Small intestine (tissue), 7 donors: Measurements from ENCODE around the gene COL11A2. TPM values are rescaled to one million over a fixed set of nuclear protein-coding genes. Genes with fewer than 3 reads are reported as not detected.
A peak's percentile ranks its signal among the peaks of the same experiment; 100 is the strongest.

Source experiments
- DNase-seq, 2 donors: peaks; one replicate each; pipeline versions ENCODE4 v3.0.0 to v3.0.0-alpha.2; 2013
- FAIRE-seq: peaks from 2 replicates; lab custom pipeline; 2012; peaks lifted over from hg19 to GRCh38; lab: Jason Lieb, UNC
- H3K27ac ChIP-seq, 3 donors: one replicate each; pipeline ENCODE4 v1.5.1; 2013; ENCODE audit warnings: low read length in 2 of 3, mild to moderate bottlenecking in 2 of 3, control low read depth in 1 of 3, inconsistent platforms in 1 of 3, low read depth in 1 of 3, moderate library complexity in 1 of 3
- H3K27me3 ChIP-seq, 3 donors: one replicate each; pipeline ENCODE4 v1.6.1; 2013; ENCODE audit warnings: low read length in 3 of 3, inconsistent platforms in 1 of 3; ENCODE audit not compliant: control insufficient read depth in 3 of 3, insufficient read depth in 3 of 3
- H3K36me3 ChIP-seq, 3 donors: one replicate each; pipeline ENCODE4 v1.6.1; 2013; ENCODE audit warnings: low read length in 3 of 3, inconsistent platforms in 1 of 3, low read depth in 1 of 3, mild to moderate bottlenecking in 1 of 3, moderate library complexity in 1 of 3; ENCODE audit not compliant: control insufficient read depth in 3 of 3, insufficient read depth in 2 of 3
- H3K4me1 ChIP-seq, 3 donors: one replicate each; pipeline ENCODE4 v1.6.1; 2013; ENCODE audit warnings: low read length in 2 of 3, inconsistent platforms in 1 of 3, low read depth in 1 of 3, mild to moderate bottlenecking in 1 of 3, moderate library complexity in 1 of 3; ENCODE audit not compliant: control insufficient read depth in 3 of 3, insufficient read depth in 2 of 3
- H3K4me3 ChIP-seq, 3 donors: one replicate each; pipeline ENCODE4 v1.5.1; 2013; ENCODE audit warnings: low read length in 3 of 3, control low read depth in 1 of 3, inconsistent platforms in 1 of 3, low read depth in 1 of 3, mild to moderate bottlenecking in 1 of 3, moderate library complexity in 1 of 3
- H3K9me3 ChIP-seq, 2 donors: one replicate each; pipeline ENCODE4 v1.6.1; 2013; ENCODE audit warnings: low read depth in 1 of 2, low read length in 1 of 2; ENCODE audit not compliant: control insufficient read depth in 2 of 2, insufficient read depth in 1 of 2
- WGBS, 3 donors: extraction: QIAGEN DNeasy Blood & Tissue Kit; methylation state at CpG; one replicate each; pipeline ENCODE4 v1.1.7; 2013; 5-methylcytosine and 5-hydroxymethylcytosine counted together
- polyA plus RNA-seq, 4 donors: library from polyadenylated mRNA; stranded (reverse) in 3 of 4; unstranded in 1 of 4; fragments of 200-250 nt in 3 of 4; fragments of 120-200 nt in 1 of 4; gene quantifications; one replicate each; pipeline versions ENCODE4 v1.2.1 to v1.2.3, GENCODE V29; 2013
- donor health status: healthy with polysubstance abuse.
- donor health status: control.
- donor health status: control.
- donor health status: Bipolar disorder and iron deficiency.
- donor health status: healthy.

Gene COL11A2
- polyA plus RNA-seq, 4 donors: 0.27 to 7.5 (median 0.62) TPM

DNA sequence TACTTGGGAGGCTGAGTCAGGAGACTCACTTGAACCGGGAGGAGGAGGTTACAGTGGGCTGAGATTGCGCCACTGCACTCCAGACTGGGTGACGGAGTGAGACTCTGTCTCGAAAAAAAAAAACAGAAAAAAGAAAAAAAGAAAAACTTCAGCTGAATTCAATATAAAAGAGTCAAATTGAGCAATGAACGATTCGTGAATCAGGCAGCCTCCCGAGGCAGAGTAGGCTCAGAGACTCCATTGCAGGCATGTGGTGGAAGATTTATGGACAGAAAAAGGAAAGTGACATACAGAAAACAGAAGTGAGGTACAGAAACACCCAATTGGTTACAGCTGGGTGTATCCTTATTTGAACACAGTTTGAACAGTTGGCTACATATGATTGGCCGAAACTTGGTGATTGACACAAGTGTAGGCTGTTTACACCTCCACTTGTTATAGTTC lies 60.2 kb downstream of the COL11A2 start:
- no peak for FAIRE-seq
- Histone ChIP-seq H3K36me3 (no peaks in the 10 kb centered on the region), H3K4me3 (no peak overlapping the region), H3K9me3 (no peaks in the 10 kb centered on the region), H3K27ac (no peak overlapping the region), H3K4me1 (no peaks in the 10 kb centered on the region), H3K27me3 (peaks cover 0 to 4% (median 0%) of the 10 kb centered on the region in 3 donors)
- no peak for DNase-seq
- WGBS, 3 donors: 62 to 70% (median 67%) methylated on average over 8 of the region's 8 CpGs

DNA sequence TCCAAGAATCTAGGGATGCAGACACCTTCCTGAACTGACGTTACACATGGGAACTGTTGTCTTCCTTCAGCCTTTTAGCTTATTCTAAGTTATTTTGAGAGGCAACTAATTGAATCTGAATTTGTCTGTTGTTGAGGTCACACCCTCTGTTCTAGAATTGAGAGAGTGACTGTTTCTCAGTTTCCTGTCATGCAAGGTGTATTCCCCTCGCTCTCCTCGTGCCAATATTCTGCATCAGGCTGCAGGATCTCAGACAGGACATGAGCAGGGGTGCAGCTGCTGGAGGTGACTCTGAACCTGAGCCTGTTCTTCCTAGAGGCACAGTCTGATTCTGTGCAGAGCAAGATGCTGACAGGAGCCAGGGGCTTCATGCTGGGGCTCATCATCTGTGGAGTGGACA lies 63.9 kb downstream of the COL11A2 start:
- no peaks in the 10 kb centered on the region for H3K36me3 ChIP-seq
- FAIRE-seq (no peak), DNase-seq (no peak)
- H3K4me1 ChIP-seq: no peaks in the 10 kb centered on the region
- H3K4me3 ChIP-seq: no peak overlapping the region
- H3K9me3 ChIP-seq: peaks cover 0 to 12% of the 10 kb centered on the region in 2 donors
- H3K27me3 ChIP-seq: peaks cover 0 to 4% (median under 1%) of the 10 kb centered on the region in 3 donors
- WGBS, 3 donors: 43 to 70% (median 47%) methylated on average over 3 of the region's 3 CpGs
- no peak overlapping the region for H3K27ac ChIP-seq

DNA sequence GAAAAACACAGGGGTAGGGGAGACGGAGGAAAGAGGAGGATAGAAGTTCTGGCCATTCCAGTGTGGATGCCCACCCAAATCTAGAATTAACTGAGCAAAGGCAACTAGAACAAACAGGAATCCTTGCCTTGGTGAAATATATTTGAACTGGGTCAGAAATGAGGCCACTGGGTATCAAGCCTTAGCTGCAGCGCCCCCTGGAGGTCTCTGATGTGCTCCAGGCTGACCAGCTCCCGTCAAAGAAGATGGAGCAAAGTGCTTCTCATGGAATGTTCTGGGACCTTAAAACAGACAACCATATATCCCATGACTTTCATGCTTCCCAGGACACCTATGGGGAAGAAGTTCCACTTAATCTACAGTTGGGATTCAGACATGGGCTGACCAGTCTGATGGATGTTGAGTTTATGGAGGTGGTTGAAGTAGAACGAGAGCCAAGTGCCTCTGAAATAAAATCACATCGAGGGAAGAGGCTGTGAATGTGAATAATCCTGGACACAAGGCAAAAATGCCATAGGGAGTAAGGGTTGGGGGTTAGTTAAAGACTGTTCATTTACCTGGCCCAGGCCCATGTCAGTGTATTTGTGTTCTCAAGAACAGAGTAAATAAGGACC lies 66.1 kb downstream of the COL11A2 start:
- FAIRE-seq (no peak), DNase-seq (peak; percentile 23 to 48)
- no peak overlapping the region for H3K27ac ChIP-seq
- peaks cover 0 to 5% (median 4%) of the 10 kb centered on the region in 3 donors for H3K27me3 ChIP-seq
- no peak overlapping the region for H3K4me3 ChIP-seq
- 42 to 66% (median 45%) methylated on average over 5 of the region's 5 CpGs for WGBS, 3 donors
- no peaks in the 10 kb centered on the region for H3K36me3 ChIP-seq
- no peaks in the 10 kb centered on the region for H3K4me1 ChIP-seq
- H3K9me3 ChIP-seq: peaks cover 0 to 17% of the 10 kb centered on the region in 2 donors

DNA sequence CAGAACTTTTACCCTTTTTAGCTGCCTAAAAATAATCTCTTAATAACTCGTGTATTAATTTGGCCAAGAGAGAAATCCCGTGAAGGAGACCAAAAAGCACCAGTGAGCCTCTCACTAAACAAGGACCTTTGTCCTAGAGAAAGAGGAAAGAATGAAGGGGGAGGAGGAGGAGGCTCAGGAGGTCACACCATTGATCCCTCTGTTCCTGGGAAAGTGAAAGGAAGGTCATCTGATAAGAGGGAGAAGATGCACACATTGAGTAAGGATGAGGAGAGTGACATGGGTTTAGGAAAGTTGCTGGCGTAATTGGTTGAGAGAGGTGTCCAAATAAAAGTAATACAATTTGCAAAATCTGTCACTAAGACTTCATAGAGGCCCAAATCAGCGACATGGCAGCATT lies 67.3 kb downstream of the COL11A2 start:
- FAIRE-seq (no peak), DNase-seq (no peak)
- peaks cover 0 to 17% of the 10 kb centered on the region in 2 donors for H3K9me3 ChIP-seq
- 69 to 83% (median 71%) methylated on average over 4 of the region's 4 CpGs for WGBS, 3 donors
- H3K27me3 ChIP-seq: peaks cover 0 to 10% (median 4%) of the 10 kb centered on the region in 3 donors
- H3K4me3 ChIP-seq: no peak overlapping the region
- H3K27ac ChIP-seq: no peak overlapping the region
- no peaks in the 10 kb centered on the region for H3K4me1 ChIP-seq
- H3K36me3 ChIP-seq: no peaks in the 10 kb centered on the region

DNA sequence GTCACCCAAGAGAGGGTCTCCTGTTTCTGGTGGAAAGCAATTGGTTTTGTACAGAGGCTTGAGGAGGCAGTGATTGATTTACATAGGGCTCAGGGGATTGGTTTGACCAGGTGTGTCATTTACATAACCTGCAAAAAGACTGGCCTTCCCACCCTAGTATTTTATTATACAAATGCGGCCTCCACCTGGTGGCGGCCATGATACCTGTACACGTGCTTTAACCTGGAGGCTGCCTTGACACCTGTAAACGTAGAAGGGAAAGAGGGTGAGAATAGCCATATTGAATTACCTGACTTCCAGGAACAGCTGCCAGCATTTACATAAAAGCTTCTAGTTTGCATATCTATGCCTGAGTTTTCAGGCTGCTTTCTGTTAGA lies 67.8 kb downstream of the COL11A2 start:
- H3K4me1 ChIP-seq: no peaks in the 10 kb centered on the region
- peaks cover 0 to 17% of the 10 kb centered on the region in 2 donors for H3K9me3 ChIP-seq
- no peak overlapping the region for H3K27ac ChIP-seq
- DNase-seq (no peak), FAIRE-seq (no peak)
- peaks cover 0 to 10% (median 4%) of the 10 kb centered on the region in 3 donors for H3K27me3 ChIP-seq
- no peaks in the 10 kb centered on the region for H3K36me3 ChIP-seq
- H3K4me3 ChIP-seq: no peak overlapping the region
- WGBS, 3 donors: 59 to 90% (median 68%) methylated on average over 4 of the region's 4 CpGs

DNA sequence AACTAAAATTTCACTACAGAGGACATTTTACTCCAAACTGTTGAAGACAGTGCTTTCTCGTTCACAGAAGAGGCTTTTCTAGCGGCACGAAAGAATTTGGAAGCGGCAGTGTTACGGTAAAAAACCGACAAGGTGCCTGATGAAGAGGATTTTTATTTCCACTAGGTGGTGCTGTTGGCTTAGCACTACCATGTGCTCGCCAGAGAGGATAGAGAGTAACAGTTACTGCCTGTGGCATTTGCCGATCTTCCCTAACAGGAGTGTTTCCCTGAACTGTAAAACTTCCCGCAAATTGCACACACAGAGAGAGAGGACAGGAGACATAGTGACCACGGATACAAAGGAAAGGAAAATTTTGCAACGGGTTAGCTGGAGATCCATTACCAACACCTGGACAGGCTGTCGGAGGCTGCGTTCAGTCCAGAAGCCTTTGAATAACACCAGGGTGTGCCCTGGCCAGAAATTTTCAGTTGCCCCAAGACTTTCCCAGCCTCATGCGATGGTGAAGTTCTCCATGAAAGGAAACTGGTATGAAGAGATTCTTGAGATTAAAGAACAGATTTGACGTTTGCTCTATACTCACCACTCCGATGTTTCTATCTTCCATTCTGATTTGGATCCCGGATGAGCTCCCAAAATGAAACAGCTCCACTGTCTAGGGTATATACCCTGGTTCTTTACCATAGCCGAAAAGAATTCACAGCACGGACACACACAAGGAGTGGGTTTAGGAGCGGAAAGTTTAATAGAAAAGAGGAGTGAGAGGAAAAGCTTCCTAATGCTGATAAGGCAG lies 68.3 kb downstream of the COL11A2 start:
- H3K27me3 ChIP-seq: peaks cover 0 to 10% (median 4%) of the 10 kb centered on the region in 3 donors
- no peaks in the 10 kb centered on the region for H3K36me3 ChIP-seq
- WGBS, 3 donors: 74 to 90% (median 86%) methylated on average over 20 of the region's 20 CpGs
- FAIRE-seq (no peak), DNase-seq (peak; percentile 6 to 20)
- no peaks in the 10 kb centered on the region for H3K4me1 ChIP-seq
- H3K4me3 ChIP-seq: no peak overlapping the region
- peaks cover 0 to 17% of the 10 kb centered on the region in 2 donors for H3K9me3 ChIP-seq
- no peak overlapping the region for H3K27ac ChIP-seq

DNA sequence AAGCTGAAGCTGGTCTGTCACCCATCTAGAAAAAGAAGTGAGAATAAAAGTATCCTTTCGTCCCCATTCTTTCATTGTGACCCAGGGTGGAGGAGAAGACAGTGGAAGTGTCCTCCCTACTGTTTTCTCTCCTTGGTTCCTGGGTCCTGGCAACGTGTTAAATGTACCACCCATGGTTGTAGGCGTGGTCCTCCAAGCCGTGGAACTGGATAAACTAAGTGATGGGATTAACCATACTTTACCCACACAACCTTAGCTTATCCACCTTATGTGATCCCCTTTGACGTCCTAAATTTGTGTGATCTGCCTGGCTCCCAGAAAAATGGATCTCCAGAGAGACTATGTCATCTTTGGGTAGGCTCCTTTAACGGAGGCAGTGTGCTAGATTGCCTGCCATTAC lies 69.1 kb downstream of the COL11A2 start:
- no peak overlapping the region for H3K4me3 ChIP-seq
- DNase-seq: no peak
- peaks cover 0 to 13% (median 4%) of the 10 kb centered on the region in 3 donors for H3K27me3 ChIP-seq
- no peak overlapping the region for H3K27ac ChIP-seq
- H3K9me3 ChIP-seq: peaks cover 0 to 17% of the 10 kb centered on the region in 2 donors
- 75 to 85% (median 77%) methylated on average over 6 of the region's 6 CpGs for WGBS, 3 donors
- no peaks in the 10 kb centered on the region for H3K36me3 ChIP-seq
- FAIRE-seq: no peak
- no peaks in the 10 kb centered on the region for H3K4me1 ChIP-seq

DNA sequence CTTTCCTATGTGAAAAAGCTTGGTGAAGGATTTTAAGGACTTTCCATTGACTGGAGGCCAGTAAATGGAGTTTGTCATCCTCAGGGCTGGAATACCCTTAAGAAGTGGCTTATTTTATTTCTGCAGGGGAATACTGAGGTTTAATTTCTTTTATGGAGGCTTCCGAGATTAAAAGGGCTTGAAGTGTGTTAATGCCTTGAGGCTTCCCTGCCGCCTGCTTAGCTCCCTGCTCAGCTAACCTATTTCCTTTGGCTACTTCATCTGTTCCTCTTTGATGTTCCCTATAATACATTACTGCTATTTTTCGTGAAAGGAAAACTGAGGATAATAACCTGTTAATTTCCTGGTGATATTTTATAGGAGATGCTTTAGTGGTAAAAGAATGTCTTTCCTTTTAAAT lies 72.3 kb downstream of the COL11A2 start:
- no peaks in the 10 kb centered on the region for H3K4me1 ChIP-seq

More for the DNA sequence above, 72.3 kb downstream of the COL11A2 start:
- peaks cover 0 to 17% of the 10 kb centered on the region in 2 donors for H3K9me3 ChIP-seq
- H3K36me3 ChIP-seq: no peaks in the 10 kb centered on the region
- peaks cover 0 to 35% (median 20%) of the 10 kb centered on the region in 3 donors for H3K27me3 ChIP-seq
- DNase-seq (no peak), FAIRE-seq (no peak)
- H3K4me3 ChIP-seq: no peak overlapping the region
- 47 to 67% (median 59%) methylated on average over 3 of the region's 3 CpGs for WGBS, 3 donors
- H3K27ac ChIP-seq: no peak overlapping the region
